Mucosa of descending colon (tissue), 3 donors: Measurements from ENCODE around the gene RTN4. TPM values are rescaled to one million over a fixed set of nuclear protein-coding genes. Genes with fewer than 3 reads are reported as not detected.

ENCODE experiments used
- ATAC-seq: fragments of 200-7000 bp; cut with Tn5 transposase; one replicate; pipeline ENCODE4 v1.9.1; 2020; ENCODE audit warnings: mild to moderate bottlenecking, moderate library complexity
- DNase-seq, 3 donors: peaks; one replicate each; pipeline ENCODE4 v3.0.0-alpha.2; 2020
- H3K36me3 ChIP-seq: fragments of 200-600 bp; one replicate; pipeline ENCODE4 v1.8.0; 2021; ENCODE audit warnings: low read depth, mild to moderate bottlenecking
- H3K4me1 ChIP-seq: fragments of 200-600 bp; one replicate; pipeline ENCODE4 v1.8.0; 2021; ENCODE audit warnings: low read depth, mild to moderate bottlenecking
- H3K4me3 ChIP-seq: fragments of 200-600 bp; one replicate; pipeline ENCODE4 v1.8.0; 2021; ENCODE audit warnings: mild to moderate bottlenecking
- H3K9me3 ChIP-seq: fragments of 200-600 bp; one replicate; pipeline ENCODE4 v1.8.0; 2021; ENCODE audit warnings: mild to moderate bottlenecking
- intact Hi-C, 2 donors: fragments of 100-400 bp; cut with DNase I in 1 of 2; cut with micrococcal nuclease in 1 of 2; formaldehyde crosslinking; loops; one replicate each; pipeline versions ENCODE4 v1.11.0 to v1.11.1; 2022; cut with DNase I, micrococcal nuclease
- total RNA-seq, 3 donors: library from RNA; stranded (reverse); fragmentation: NEBNext Ultra II Directional in 2 of 3; extraction: Animal tissue kit (Norgen Biotek cat#: 25700) in 2 of 3; gene quantifications; one replicate each; pipeline versions ENCODE4 v1.2.1 to v1.2.4, GENCODE V29; 2021 to 2023
- TF ChIP-seq, protein P1 (sequence below): fragments of 200-600 bp; IDR thresholded peaks from one replicate; pipeline ENCODE4 v1.8.0; 2022; ENCODE audit warnings: antibody characterized with exemption, mild to moderate bottlenecking
- donor health status: DM: no; HTN: no; CAD: no; lungs with moderate emphysema.
- donor health status: DM: no; HTN: no; CAD: no.
- donor health status: DM: no; HTN: yes; CAD: no.

The RTN4 gene
- total RNA-seq, 3 donors from 2014 or later, result 219 to 278 (median 224) TPM

- intact Hi-C loops, result no loop called here
- H3K4me3 ChIP-seq, result peak overlapping the region; percentile 98
- H3K9me3 ChIP-seq, result no peaks in the 10 kb centered on the region
- TF ChIP-seq, protein P1, sequence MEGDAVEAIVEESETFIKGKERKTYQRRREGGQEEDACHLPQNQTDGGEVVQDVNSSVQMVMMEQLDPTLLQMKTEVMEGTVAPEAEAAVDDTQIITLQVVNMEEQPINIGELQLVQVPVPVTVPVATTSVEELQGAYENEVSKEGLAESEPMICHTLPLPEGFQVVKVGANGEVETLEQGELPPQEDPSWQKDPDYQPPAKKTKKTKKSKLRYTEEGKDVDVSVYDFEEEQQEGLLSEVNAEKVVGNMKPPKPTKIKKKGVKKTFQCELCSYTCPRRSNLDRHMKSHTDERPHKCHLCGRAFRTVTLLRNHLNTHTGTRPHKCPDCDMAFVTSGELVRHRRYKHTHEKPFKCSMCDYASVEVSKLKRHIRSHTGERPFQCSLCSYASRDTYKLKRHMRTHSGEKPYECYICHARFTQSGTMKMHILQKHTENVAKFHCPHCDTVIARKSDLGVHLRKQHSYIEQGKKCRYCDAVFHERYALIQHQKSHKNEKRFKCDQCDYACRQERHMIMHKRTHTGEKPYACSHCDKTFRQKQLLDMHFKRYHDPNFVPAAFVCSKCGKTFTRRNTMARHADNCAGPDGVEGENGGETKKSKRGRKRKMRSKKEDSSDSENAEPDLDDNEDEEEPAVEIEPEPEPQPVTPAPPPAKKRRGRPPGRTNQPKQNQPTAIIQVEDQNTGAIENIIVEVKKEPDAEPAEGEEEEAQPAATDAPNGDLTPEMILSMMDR, result peak; percentile 39
- peak; percentile 90 to 93 (median 93) for DNase-seq
- ATAC-seq, result peak; percentile 62
- peaks cover 3% of the 10 kb centered on the region for H3K36me3 ChIP-seq
- peaks cover 26% of the 10 kb centered on the region for H3K4me1 ChIP-seq
Measured at GRCh38 chr2:55049043-55049820, 1.0 kb downstream of the RTN4 start.

- peaks cover 26% of the 10 kb centered on the region for H3K4me1 ChIP-seq
- peak overlapping the region; percentile 98 for H3K4me3 ChIP-seq
- intact Hi-C loops, result no loop called here
- ATAC-seq (no peak), DNase-seq (peak in 1 of 3 donors; percentile 64)
- H3K9me3 ChIP-seq, result no peaks in the 10 kb centered on the region
- H3K36me3 ChIP-seq, result peaks cover 3% of the 10 kb centered on the region
- TF ChIP-seq, protein P1, result no peak
Measured at GRCh38 chr2:55048508-55049042, 1.7 kb downstream of the RTN4 start.

GRCh38 chr2:55047677-55048299 lies 2.5 kb downstream of the RTN4 start:
- Histone ChIP-seq H3K9me3 (no peaks in the 10 kb centered on the region), H3K4me1 (peaks cover 26% of the 10 kb centered on the region), H3K4me3 (no peak overlapping the region), H3K36me3 (peaks cover 3% of the 10 kb centered on the region)
- intact Hi-C loops, result no loop called here
- TF ChIP-seq, protein P1, result no peak
- ATAC-seq (no peak), DNase-seq (peak in 2 of 3 donors; percentile 35 to 40)

DNA sequence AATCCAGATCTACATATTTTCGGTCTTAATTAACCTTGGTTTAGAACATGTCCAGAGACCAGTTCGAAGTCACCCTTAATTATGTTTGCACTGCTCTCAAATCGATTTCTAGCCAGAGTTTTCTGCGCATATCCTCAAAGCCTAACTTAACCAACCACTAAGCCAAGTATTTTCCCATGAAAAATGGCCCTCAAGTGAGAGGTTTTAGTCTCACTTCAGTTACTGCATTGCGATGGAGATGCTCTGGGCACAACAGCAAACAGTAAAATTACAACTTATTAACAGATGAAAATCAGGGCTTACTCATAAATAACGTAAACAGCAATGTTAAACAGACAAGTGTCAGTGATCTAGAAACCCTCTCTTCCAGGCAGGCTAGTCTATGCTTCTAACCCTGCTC lies 4.5 kb downstream of the RTN4 start:
- TF ChIP-seq, protein P1, result no peak

GRCh38 chr2:55043841-55044240 lies 6.4 kb downstream of the RTN4 start:
- peaks cover 17% of the 10 kb centered on the region for H3K4me1 ChIP-seq
- ATAC-seq (no peak), DNase-seq (no peak)
- H3K4me3 ChIP-seq, result no peak overlapping the region
- H3K36me3 ChIP-seq, result no peaks in the 10 kb centered on the region
- no peaks in the 10 kb centered on the region for H3K9me3 ChIP-seq
- TF ChIP-seq, protein P1, result no peak
- intact Hi-C loops, result no loop called here

More for the DNA sequence above, 4.5 kb downstream of the RTN4 start:
- Histone ChIP-seq H3K9me3 (no peaks in the 10 kb centered on the region), H3K36me3 (peaks cover 3% of the 10 kb centered on the region), H3K4me1 (peaks cover 17% of the 10 kb centered on the region), H3K4me3 (no peak overlapping the region)
- intact Hi-C loops, result no loop called here
- ATAC-seq, result no peak
- DNase-seq, result no peak
